HL-60/S4 treated with retinoic acid at 250 ng/mL for 4 days and 3 days (cell line): ENCODE measurements around the gene SNX9.
"Not testable (repeated sequence)": the region's sequence is repeated elsewhere in the genome, so short reads cannot be mapped to it uniquely, and the experiment has no call there.

ENCODE experiments used
- in situ Hi-C: fragments of 300-500 bp; cut with MboI; formaldehyde crosslinking; loops from 2 replicates; pipeline ENCODE4 v1.7.0; 2022; ENCODE audit warnings: low sequenced_read_pairs

SNX9 gene

GRCh38 chr6:157853902-157854502 lies 31.0 kb downstream of the SNX9 start:
- in situ Hi-C loops = no loop called here

- in situ Hi-C loops = no loop called here
These were observed 32.3 kb downstream of the SNX9 start for GRCh38 chr6:157855325-157855724.

- in situ Hi-C loops = not testable (repeated sequence)
These were observed 32.8 kb downstream of the SNX9 start for GRCh38 chr6:157855804-157856203.

- in situ Hi-C loops = not testable (repeated sequence)
These were observed 35.6 kb downstream of the SNX9 start for GRCh38 chr6:157858664-157859063.

- in situ Hi-C loops = no loop called here
These were observed 36.9 kb downstream of the SNX9 start for GRCh38 chr6:157859775-157860504.

GRCh38 chr6:157860505-157860991 lies 37.5 kb downstream of the SNX9 start:
- in situ Hi-C loops = no loop called here

- in situ Hi-C loops = no loop called here
These were observed 38.1 kb downstream of the SNX9 start for GRCh38 chr6:157861184-157861583.

GRCh38 chr6:157861814-157862213 lies 38.8 kb downstream of the SNX9 start:
- in situ Hi-C loops = no loop called here

- in situ Hi-C loops = no loop called here
These were observed 39.7 kb downstream of the SNX9 start for GRCh38 chr6:157862706-157863105.

GRCh38 chr6:157864185-157864761 lies 41.2 kb downstream of the SNX9 start:
- in situ Hi-C loops = no loop called here

- in situ Hi-C loops = no loop called here
These were observed 42.2 kb downstream of the SNX9 start for GRCh38 chr6:157865249-157865648.

GRCh38 chr6:157867155-157867559 lies 44.1 kb downstream of the SNX9 start:
- in situ Hi-C loops = no loop called here

GRCh38 chr6:157867981-157868380 lies 44.9 kb downstream of the SNX9 start:
- in situ Hi-C loops = no loop called here

- in situ Hi-C loops = no loop called here
These were observed 45.8 kb downstream of the SNX9 start for GRCh38 chr6:157868835-157869234.

- in situ Hi-C loops = loop anchor here (10.0 kb wide), 1 partner anchor 115 kb away; no protein-coding TSS in a partner anchor
These were observed 46.7 kb downstream of the SNX9 start for GRCh38 chr6:157869673-157870302.

GRCh38 chr6:157873735-157874344 lies 50.8 kb downstream of the SNX9 start:
- in situ Hi-C loops = loop anchor here (10.0 kb wide), 1 partner anchor 119 kb away; no protein-coding TSS in a partner anchor

GRCh38 chr6:157877149-157877548 lies 54.1 kb downstream of the SNX9 start:
- in situ Hi-C loops = loop anchor here (10.0 kb wide), 1 partner anchor 122 kb away; no protein-coding TSS in a partner anchor

- in situ Hi-C loops = loop anchor here (10.0 kb wide), 1 partner anchor 123 kb away; no protein-coding TSS in a partner anchor
These were observed 54.8 kb downstream of the SNX9 start for GRCh38 chr6:157877573-157878438.

GRCh38 chr6:157879034-157879872 lies 56.2 kb downstream of the SNX9 start:
- in situ Hi-C loops = loop anchor here (10.0 kb wide), 1 partner anchor 124 kb away; no protein-coding TSS in a partner anchor
